ENCODE results near the gene INAFM2.

- TF ChIP-seq, protein P1, sequence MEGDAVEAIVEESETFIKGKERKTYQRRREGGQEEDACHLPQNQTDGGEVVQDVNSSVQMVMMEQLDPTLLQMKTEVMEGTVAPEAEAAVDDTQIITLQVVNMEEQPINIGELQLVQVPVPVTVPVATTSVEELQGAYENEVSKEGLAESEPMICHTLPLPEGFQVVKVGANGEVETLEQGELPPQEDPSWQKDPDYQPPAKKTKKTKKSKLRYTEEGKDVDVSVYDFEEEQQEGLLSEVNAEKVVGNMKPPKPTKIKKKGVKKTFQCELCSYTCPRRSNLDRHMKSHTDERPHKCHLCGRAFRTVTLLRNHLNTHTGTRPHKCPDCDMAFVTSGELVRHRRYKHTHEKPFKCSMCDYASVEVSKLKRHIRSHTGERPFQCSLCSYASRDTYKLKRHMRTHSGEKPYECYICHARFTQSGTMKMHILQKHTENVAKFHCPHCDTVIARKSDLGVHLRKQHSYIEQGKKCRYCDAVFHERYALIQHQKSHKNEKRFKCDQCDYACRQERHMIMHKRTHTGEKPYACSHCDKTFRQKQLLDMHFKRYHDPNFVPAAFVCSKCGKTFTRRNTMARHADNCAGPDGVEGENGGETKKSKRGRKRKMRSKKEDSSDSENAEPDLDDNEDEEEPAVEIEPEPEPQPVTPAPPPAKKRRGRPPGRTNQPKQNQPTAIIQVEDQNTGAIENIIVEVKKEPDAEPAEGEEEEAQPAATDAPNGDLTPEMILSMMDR (conservative IDR thresholded peaks at IDR 0.05 in 1 of 2, IDR thresholded peaks at IDR 0.05 in 1 of 2; ENCODE audit: low read depth in 1 of 2, low read length in 2 of 2) = no peak
- no peak for TF ChIP-seq EZH2 (IDR thresholded peaks at IDR 0.05; ENCODE audit: low read length, missing control alignments)
These were observed 41.5 kb downstream of the INAFM2 start for GRCh38 chr15:40365016-40365415.
